SK-N-SH treated with all-trans-retinoic acid at 6 μM for 48 hours (cell line): ENCODE data around the gene ORAI2.

Source experiments
- ATAC-seq: fragments of 200-7000 bp; cut with Tn5 transposase; 3 replicates; pipeline ENCODE4 v1.9.1; 2020; ENCODE audit warnings: mild to moderate bottlenecking, moderate library complexity
- ARNTL ChIP-seq: fragments of 450-650 bp; formaldehyde crosslinking; IDR thresholded peaks from 2 replicates; pipeline ENCODE4 v1.5.0; 2020; ENCODE audit warnings: low read depth, mild to moderate bottlenecking, moderate library complexity, borderline replicate concordance
- BACH2 ChIP-seq: fragments of 250-450 bp; sonication (Bioruptor Pico); IDR thresholded peaks from 2 replicates; pipeline ENCODE4 v1.9.0; 2021; ENCODE audit warnings: mild to moderate bottlenecking, borderline replicate concordance
- CREB5 ChIP-seq: fragments of 250-450 bp; sonication (Bioruptor Pico); IDR thresholded peaks from 2 replicates; pipeline ENCODE4 v1.5.1; 2020; ENCODE audit warnings: low read depth, mild to moderate bottlenecking, moderate library complexity
- CSDC2 ChIP-seq: fragments of 250-450 bp; sonication (Bioruptor Pico); IDR thresholded peaks from 2 replicates; pipeline ENCODE4 v1.5.0; 2020; ENCODE audit warnings: mild to moderate bottlenecking, moderate library complexity
- CSRNP3 ChIP-seq: fragments of 250-450 bp; sonication (Bioruptor Pico); IDR thresholded peaks from 2 replicates; pipeline ENCODE4 v1.5.1; 2021; ENCODE audit warnings: mild to moderate bottlenecking, moderate library complexity
- ESRRG ChIP-seq: fragments of 250-450 bp; sonication (Bioruptor Pico); IDR thresholded peaks from 2 replicates; pipeline ENCODE4 v1.6.1; 2021; ENCODE audit warnings: mild to moderate bottlenecking
- GLIS3 ChIP-seq: fragments of 250-450 bp; sonication (Bioruptor Pico); IDR thresholded peaks from 2 replicates; pipeline ENCODE4 v1.5.0; 2020; ENCODE audit warnings: mild to moderate bottlenecking, moderate library complexity
- ISL1 ChIP-seq: fragments of 250-450 bp; sonication (Bioruptor Pico); IDR thresholded peaks from 2 replicates; pipeline ENCODE4 v2.1.2; 2022; ENCODE audit warnings: mild to moderate bottlenecking, moderate library complexity
- OSR1 ChIP-seq: fragments of 250-450 bp; sonication (Bioruptor Pico); IDR thresholded peaks from 2 replicates; pipeline ENCODE4 v1.8.0; 2022; ENCODE audit warnings: moderate library complexity, mild to moderate bottlenecking, inconsistent platforms
- PATZ1 ChIP-seq: fragments of 250-450 bp; sonication (Bioruptor Pico); IDR thresholded peaks from 2 replicates; pipeline ENCODE4 v1.8.0; 2020; ENCODE audit warnings: mild to moderate bottlenecking, moderate library complexity, borderline replicate concordance
- POU6F1 ChIP-seq: fragments of 250-450 bp; sonication (Bioruptor Pico); IDR thresholded peaks from 2 replicates; pipeline ENCODE4 v1.8.0; 2021; ENCODE audit warnings: low read depth, mild to moderate bottlenecking, moderate library complexity, borderline replicate concordance
- PPARA ChIP-seq: fragments of 250-450 bp; sonication (Bioruptor Pico); IDR thresholded peaks from 2 replicates; pipeline ENCODE4 v1.5.0; 2020; ENCODE audit warnings: mild to moderate bottlenecking, borderline replicate concordance
- RARB ChIP-seq: fragments of 250-450 bp; sonication (Bioruptor Pico); IDR thresholded peaks from 2 replicates; pipeline ENCODE4 v1.8.0; 2021; ENCODE audit warnings: mild to moderate bottlenecking, moderate library complexity
- SNAI2 ChIP-seq: fragments of 250-450 bp; sonication (Bioruptor Pico); IDR thresholded peaks from 2 replicates; pipeline ENCODE4 v1.5.0; 2020; ENCODE audit warnings: mild to moderate bottlenecking, moderate library complexity
- TOX ChIP-seq: fragments of 250-450 bp; sonication (Bioruptor Pico); IDR thresholded peaks from 2 replicates; pipeline ENCODE4 v1.8.0; 2021; ENCODE audit warnings: mild to moderate bottlenecking, moderate library complexity, borderline replicate concordance
- TSHZ2 ChIP-seq: fragments of 250-450 bp; sonication (Bioruptor Pico); IDR thresholded peaks from 2 replicates; pipeline ENCODE4 v1.5.0; 2020; ENCODE audit warnings: mild to moderate bottlenecking, moderate library complexity
- ZFP3 ChIP-seq: fragments of 250-450 bp; sonication (Bioruptor Pico); IDR thresholded peaks from 2 replicates; pipeline ENCODE4 v1.5.0; 2020; ENCODE audit warnings: mild to moderate bottlenecking, moderate library complexity
- ZFP30 ChIP-seq: fragments of 450-650 bp; formaldehyde crosslinking; IDR thresholded peaks from 2 replicates; pipeline ENCODE4 v1.5.0; 2022; ENCODE audit warnings: mild to moderate bottlenecking, moderate library complexity
- ZNF565 ChIP-seq: fragments of 450-650 bp; formaldehyde crosslinking; conservative IDR thresholded peaks from 2 replicates; pipeline ENCODE4 v1.5.0; 2020; ENCODE audit warnings: low read depth, mild to moderate bottlenecking, moderate library complexity
- ZNF70 ChIP-seq: fragments of 450-650 bp; formaldehyde crosslinking; IDR thresholded peaks from 2 replicates; pipeline ENCODE4 v1.5.0; 2020; ENCODE audit warnings: mild to moderate bottlenecking, moderate library complexity
- ZNF8 ChIP-seq: fragments of 450-650 bp; formaldehyde crosslinking; IDR thresholded peaks from 2 replicates; pipeline ENCODE4 v1.5.0; 2020; ENCODE audit warnings: mild to moderate bottlenecking, moderate library complexity

ORAI2 gene

GRCh38 chr7:102416406-102416805 lies 17.0 kb upstream of the ORAI2 start:
- TF ChIP-seq ZNF565 (CRISPR knock-in tag) (no peak), BACH2 (CRISPR knock-in tag) (no peak), GLIS3 (CRISPR knock-in tag) (no peak), ZFP3 (CRISPR knock-in tag) (no peak), PATZ1 (CRISPR knock-in tag) (no peak), ISL1 (no peak), ZFP30 (CRISPR knock-in tag) (no peak), ARNTL (CRISPR knock-in tag) (no peak), CSDC2 (CRISPR knock-in tag) (no peak), POU6F1 (CRISPR knock-in tag) (no peak), OSR1 (no peak), TSHZ2 (no peak), ZNF8 (CRISPR knock-in tag) (no peak), TOX (CRISPR knock-in tag) (no peak), ZNF70 (CRISPR knock-in tag) (no peak), PPARA (CRISPR knock-in tag) (no peak), RARB (CRISPR knock-in tag) (no peak), ESRRG (no peak), SNAI2 (CRISPR knock-in tag) (no peak)
- ATAC-seq: no peak

GRCh38 chr7:102417105-102417504 lies 16.3 kb upstream of the ORAI2 start:
- TF ChIP-seq OSR1 (no peak), ESRRG (no peak), TSHZ2 (no peak), ARNTL (CRISPR knock-in tag) (no peak), ZFP30 (CRISPR knock-in tag) (no peak), PPARA (CRISPR knock-in tag) (no peak), SNAI2 (CRISPR knock-in tag) (no peak), GLIS3 (CRISPR knock-in tag) (no peak), CREB5 (no peak), BACH2 (CRISPR knock-in tag) (no peak), CSRNP3 (no peak), ZNF565 (CRISPR knock-in tag) (no peak), POU6F1 (CRISPR knock-in tag) (no peak)
- TF ChIP-seq, all 23 proteins: peak for 0
- ATAC-seq: no peak
